GM12873 (cell line): Measurements from ENCODE around the gene PRDX1.
A peak's percentile ranks its signal among the peaks of the same experiment; 100 is the strongest.

Source experiments
- CTCF ChIP-seq: IDR thresholded peaks from 2 replicates; pipeline ENCODE4 v1.5.1; 2012; ENCODE audit warnings: low read depth, mild to moderate bottlenecking, moderate library complexity, low read length, control low read depth; ENCODE audit not compliant: insufficient read depth; ENCODE audit errors: missing control alignments

Gene PRDX1

DNA sequence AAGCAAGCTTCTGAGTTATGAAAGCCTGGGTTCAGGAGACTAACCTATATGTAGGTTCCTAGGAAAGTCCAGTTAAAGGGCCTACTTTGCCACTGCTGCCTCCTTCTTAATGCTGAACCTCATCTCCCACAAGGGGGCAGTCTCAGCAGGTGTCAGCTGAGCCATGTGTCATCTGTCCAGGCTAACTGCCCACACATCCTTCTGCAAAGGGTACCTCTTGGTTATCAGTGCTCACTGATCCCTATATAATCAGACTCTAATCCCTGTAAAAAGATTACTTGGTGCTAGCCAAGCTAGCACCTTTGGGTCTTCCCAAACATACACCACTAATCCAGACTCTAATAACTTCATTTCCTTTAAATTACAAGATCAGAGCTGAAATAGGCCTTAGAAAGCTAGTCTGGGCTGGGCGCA lies 9.0 kb downstream of the PRDX1 start:
- peak; percentile 88 for TF ChIP-seq CTCF

DNA sequence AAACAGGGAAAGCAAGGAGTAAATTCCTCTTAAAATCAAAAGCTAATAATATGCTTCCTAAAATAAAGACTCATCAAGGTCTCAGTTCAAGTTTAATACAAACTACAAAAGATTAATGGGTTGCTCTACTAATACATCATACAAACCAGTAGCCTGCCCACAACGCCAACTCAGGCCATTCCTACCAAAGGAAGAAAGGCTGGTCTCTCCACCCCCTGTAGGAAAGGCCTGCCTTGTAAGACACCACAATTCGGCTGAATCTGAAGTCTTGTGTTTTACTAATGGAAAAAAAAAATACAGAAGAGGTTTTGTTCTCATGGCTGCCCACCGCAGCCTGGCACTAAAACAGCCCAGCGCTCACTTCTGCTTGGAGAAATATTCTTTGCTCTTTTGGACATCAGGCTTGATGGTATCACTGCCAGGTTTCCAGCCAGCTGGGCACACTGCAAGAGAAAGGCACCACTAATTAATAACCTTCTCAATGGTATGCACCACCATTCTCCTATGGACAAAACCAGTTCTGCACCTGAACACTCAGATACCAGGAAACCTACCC lies 10.6 kb downstream of the PRDX1 start:
- TF ChIP-seq CTCF = no peak

DNA sequence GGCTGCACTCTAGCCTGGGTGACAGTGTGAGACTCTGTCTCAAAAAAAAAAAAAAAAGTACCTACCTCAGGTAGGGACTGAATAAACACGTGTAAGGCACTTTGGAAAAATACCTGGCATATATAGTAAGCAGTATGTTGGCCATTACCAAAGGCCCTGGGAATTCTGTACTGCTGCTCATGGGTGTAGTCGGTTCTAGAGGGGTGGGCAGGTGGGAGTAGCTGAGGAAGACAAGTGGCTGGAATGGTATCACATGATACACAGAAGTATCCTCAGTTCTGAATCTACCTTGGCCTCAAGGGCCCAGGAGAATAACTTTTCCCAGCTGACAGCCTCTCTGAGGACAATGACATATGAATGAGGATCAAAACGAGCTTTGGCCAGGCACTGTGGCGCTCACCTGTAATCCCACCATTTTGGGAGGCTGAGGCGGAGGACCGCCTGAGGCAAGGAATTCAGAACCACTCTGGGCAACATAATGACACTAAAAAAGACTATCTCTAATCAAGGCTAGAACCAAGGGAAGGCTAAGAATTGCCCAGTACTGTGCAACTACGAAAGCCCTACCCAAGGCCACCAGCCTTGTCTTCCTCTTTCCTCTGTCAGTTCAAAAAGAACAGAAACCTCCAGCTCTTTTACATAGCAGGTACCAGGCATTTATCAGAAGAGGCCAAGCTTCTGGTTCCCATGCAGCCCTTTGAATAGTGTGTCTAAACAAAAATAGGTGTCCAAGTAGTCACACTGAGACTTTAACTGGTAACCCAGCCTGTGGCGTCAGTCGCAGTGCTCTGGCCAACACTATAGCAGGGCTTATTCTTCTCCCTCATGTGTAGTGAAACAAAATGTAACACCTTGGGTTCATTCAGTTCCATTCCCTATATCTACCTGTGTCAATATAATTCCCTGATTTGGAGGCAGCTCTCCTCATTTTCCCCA lies 11.4 kb downstream of the PRDX1 start:
- no peak for TF ChIP-seq CTCF

- TF ChIP-seq CTCF = peak; percentile 35
Measured at GRCh38 chr1:45508295-45509151, 13.2 kb downstream of the PRDX1 start.

GRCh38 chr1:45507893-45508292 lies 13.8 kb downstream of the PRDX1 start:
- TF ChIP-seq CTCF = no peak

- TF ChIP-seq CTCF = no peak
Measured at GRCh38 chr1:45507195-45507594, 14.5 kb downstream of the PRDX1 start.
